Fibroblast of the aortic adventitia (primary cell): ENCODE results near the gene STK4. TPM values are rescaled to one million over a fixed set of nuclear protein-coding genes. Genes with fewer than 3 reads are reported as not detected.
A peak's percentile ranks its signal among the peaks of the same experiment; 100 is the strongest.

Experiments used
- DNase-seq: peaks from one replicate; pipeline ENCODE4 v3.0.0-alpha.2; 2010; ENCODE audit warnings: low read depth
- H3K4me3 ChIP-seq: 2 replicates; pipeline ENCODE4 v1.5.1; 2011; ENCODE audit warnings: low read depth, mild to moderate bottlenecking, control low read depth, low read length, moderate library complexity
- CTCF ChIP-seq: IDR thresholded peaks from 2 replicates; pipeline ENCODE4 v1.5.1; 2011; ENCODE audit warnings: mild to moderate bottlenecking, low read length, control low read depth, inconsistent platforms; ENCODE audit not compliant: insufficient read depth
- total RNA-seq: library from RNA; depleted of rRNA; stranded (reverse); fragments of >200 nt; gene quantifications from 2 replicates; pipeline ENCODE4 v1.2.3, GENCODE V29; 2012; ENCODE audit warnings: low replicate concordance

Gene STK4
- total RNA-seq, 1 donor = 41.6 TPM

GRCh38 chr20:44963325-44964215 lies 2.7 kb upstream of the STK4 start:
- no peak for DNase-seq
- no peak for TF ChIP-seq CTCF

GRCh38 chr20:44965651-44966029 lies 672 bp upstream of the STK4 start:
- DNase-seq = no peak
- H3K4me3 ChIP-seq = peak overlapping the region; percentile 96
- TF ChIP-seq CTCF = no peak

More at GRCh38 chr20:44963325-44964215, 2.7 kb upstream of the STK4 start:
- H3K4me3 ChIP-seq = no peak overlapping the region

- no peak for TF ChIP-seq CTCF
- DNase-seq = peak; percentile 4
- peak overlapping the region; percentile 96 for H3K4me3 ChIP-seq
These were observed 995 bp downstream of the STK4 start for GRCh38 chr20:44967207-44967807.

GRCh38 chr20:44969300-44969894 lies 3.1 kb downstream of the STK4 start:
- no peak for DNase-seq
- no peak for TF ChIP-seq CTCF
- no peak overlapping the region for H3K4me3 ChIP-seq

- DNase-seq = no peak
- no peak overlapping the region for H3K4me3 ChIP-seq
- TF ChIP-seq CTCF = no peak
These were observed 4.0 kb downstream of the STK4 start for GRCh38 chr20:44970243-44970757.

GRCh38 chr20:44973053-44973452 lies 6.7 kb downstream of the STK4 start:
- H3K4me3 ChIP-seq = no peak overlapping the region
- TF ChIP-seq CTCF = no peak
- DNase-seq = no peak
